ENCODE measurements around the gene SNX20.

- TF ChIP-seq POLR2A (IDR thresholded peaks at IDR 0.05; ENCODE audit: low read length) (no peak), GATA1 (IDR thresholded peaks at IDR 0.05; ENCODE audit: low read depth, low read length) (no peak)
These were observed 25.1 kb upstream of the SNX20 start for GRCh38 chr16:50706250-50706649.

All from erythroblast (primary cell).